HepG2 (cell line): ENCODE data around the gene CPOX. TPM values are rescaled to one million over a fixed set of nuclear protein-coding genes. Genes with fewer than 3 reads are reported as not detected.

Source experiments
- polyA plus RNA-seq, 8 experiments: library from polyadenylated mRNA; depleted of rRNA in 3 of 8; stranded (reverse) in 7 of 8; unstranded in 1 of 8; fragments of >200 nt; fragmentation: Illumina TruSeq in 4 of 8; extraction: Trizol in 4 of 8; gene quantifications; 2 replicates each; pipeline versions ENCODE4 v1.2.1 to v1.2.3, GENCODE V29; 2011 to 2016; ENCODE audit warnings: low read depth in 4 of 8, missing spikeins in 1 of 8, mixed read lengths in 1 of 8; ENCODE audit not compliant: insufficient read depth in 1 of 8
- total RNA-seq, 5 experiments: library from RNA; depleted of rRNA; stranded (reverse); fragments of >200 nt; fragmentation: Illumina TruSeq; extraction: Trizol; gene quantifications; 2 replicates each; pipeline ENCODE4 v1.2.3, GENCODE V29; 2016; ENCODE audit warnings: low read depth in 1 of 5
- TF ChIP-seq, protein P1 (sequence below), 2 experiments: fragments of 450-650 bp in 1 of 2; sonication (generic) in 1 of 2; formaldehyde crosslinking in 1 of 2; IDR thresholded peaks; 2 replicates each; pipeline versions ENCODE4 v1.6.1 to v1.8.0; 2016 to 2022; ENCODE audit warnings: antibody characterized with exemption in 1 of 2, mild to moderate bottlenecking in 1 of 2, missing genetic modification reagents in 1 of 2

Gene CPOX
- total and polyA plus RNA-seq, 2 of the 13 experiments (the other 11 are each of a cell fraction or from before 2014, with no cell fraction given), result 34.2 to 37.2 TPM

DNA sequence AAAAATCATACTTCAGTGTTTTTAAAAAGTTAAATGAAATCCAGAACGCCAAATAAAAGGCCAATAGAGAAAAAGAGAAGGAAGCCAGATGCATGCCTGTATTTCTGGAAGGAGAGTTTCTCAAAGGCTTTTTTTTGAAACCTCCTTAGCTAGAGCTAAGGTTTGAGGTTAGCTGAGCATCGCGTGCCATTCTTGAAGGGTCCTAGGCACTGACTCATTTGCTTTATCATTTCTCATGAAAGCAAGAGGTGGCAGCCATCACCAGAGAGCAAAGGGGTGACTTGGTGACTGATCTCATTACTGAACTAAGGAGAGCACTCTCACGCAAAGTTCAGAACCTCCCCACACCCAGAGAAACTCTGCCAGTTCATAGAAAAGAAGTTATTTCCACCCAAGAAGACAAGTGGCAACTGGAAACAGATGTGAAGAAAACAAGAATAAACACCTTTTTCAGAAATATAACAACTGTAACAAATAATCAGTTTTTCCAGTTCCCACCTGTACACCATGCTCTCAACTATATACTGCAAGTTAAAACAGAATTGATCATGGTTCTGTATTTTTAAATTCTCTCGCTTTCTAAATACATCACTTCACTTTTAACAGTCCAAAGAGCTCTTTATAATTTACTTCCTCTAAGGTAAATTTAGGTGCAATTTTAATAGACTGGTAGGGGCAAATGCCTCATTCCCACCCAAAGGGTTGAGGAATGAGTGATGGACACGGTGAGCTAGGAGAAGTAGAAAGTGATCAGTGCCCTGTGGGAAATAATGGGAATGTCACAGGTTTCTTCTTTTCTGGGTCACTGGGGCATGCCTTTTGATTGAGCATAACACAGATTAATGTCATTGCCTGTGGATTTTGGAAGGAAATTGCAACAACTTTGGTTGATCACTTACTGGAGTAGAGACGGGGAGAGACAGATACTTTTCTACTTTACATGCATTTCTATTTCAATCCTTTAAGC, 37.0 kb downstream of the CPOX start (continued):
- TF ChIP-seq, protein P1, sequence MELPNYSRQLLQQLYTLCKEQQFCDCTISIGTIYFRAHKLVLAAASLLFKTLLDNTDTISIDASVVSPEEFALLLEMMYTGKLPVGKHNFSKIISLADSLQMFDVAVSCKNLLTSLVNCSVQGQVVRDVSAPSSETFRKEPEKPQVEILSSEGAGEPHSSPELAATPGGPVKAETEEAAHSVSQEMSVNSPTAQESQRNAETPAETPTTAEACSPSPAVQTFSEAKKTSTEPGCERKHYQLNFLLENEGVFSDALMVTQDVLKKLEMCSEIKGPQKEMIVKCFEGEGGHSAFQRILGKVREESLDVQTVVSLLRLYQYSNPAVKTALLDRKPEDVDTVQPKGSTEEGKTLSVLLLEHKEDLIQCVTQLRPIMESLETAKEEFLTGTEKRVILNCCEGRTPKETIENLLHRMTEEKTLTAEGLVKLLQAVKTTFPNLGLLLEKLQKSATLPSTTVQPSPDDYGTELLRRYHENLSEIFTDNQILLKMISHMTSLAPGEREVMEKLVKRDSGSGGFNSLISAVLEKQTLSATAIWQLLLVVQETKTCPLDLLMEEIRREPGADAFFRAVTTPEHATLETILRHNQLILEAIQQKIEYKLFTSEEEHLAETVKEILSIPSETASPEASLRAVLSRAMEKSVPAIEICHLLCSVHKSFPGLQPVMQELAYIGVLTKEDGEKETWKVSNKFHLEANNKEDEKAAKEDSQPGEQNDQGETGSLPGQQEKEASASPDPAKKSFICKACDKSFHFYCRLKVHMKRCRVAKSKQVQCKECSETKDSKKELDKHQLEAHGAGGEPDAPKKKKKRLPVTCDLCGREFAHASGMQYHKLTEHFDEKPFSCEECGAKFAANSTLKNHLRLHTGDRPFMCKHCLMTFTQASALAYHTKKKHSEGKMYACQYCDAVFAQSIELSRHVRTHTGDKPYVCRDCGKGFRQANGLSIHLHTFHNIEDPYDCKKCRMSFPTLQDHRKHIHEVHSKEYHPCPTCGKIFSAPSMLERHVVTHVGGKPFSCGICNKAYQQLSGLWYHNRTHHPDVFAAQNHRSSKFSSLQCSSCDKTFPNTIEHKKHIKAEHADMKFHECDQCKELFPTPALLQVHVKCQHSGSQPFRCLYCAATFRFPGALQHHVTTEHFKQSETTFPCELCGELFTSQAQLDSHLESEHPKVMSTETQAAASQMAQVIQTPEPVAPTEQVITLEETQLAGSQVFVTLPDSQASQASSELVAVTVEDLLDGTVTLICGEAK (IDR thresholded peaks at IDR 0.05), result no peak
- TF ChIP-seq, protein P1 (CRISPR knock-in tag; IDR thresholded peaks at IDR 0.05), result no peak
- TF ChIP-seq, all 625 proteins: peak for 0
